NOMO-1 treated with dmso at 0.1 percent for 144 hours (cell line): Measurements from ENCODE around the gene ZNF366.
"Not testable (repeated sequence)": the region's sequence is repeated elsewhere in the genome, so short reads cannot be mapped to it uniquely, and the experiment has no call there.

Experiments
- DNase-seq: peaks from one replicate; lab custom pipeline; 2025; ENCODE audit not compliant: unreplicated experiment; lab: John Stamatoyannopoulos, UW

The ZNF366 gene

GRCh38 chr5:72408603-72409002 is 98.6 kb downstream of the ZNF366 start:
- DNase-seq, result no peak

- no peak for DNase-seq
Observed at GRCh38 chr5:72408127-72408526, 99.1 kb downstream of the ZNF366 start.

GRCh38 chr5:72407541-72407940 is 99.7 kb downstream of the ZNF366 start:
- no peak for DNase-seq

- no peak for DNase-seq
Observed at GRCh38 chr5:72407078-72407477, 100.1 kb downstream of the ZNF366 start.

- not testable (repeated sequence) for DNase-seq
Observed at GRCh38 chr5:72404771-72405170, 102.4 kb downstream of the ZNF366 start.

GRCh38 chr5:72402959-72403628 is 104.1 kb downstream of the ZNF366 start:
- DNase-seq, result no peak

GRCh38 chr5:72402381-72402890 is 104.8 kb downstream of the ZNF366 start:
- DNase-seq, result no peak

- DNase-seq, result no peak
Observed at GRCh38 chr5:72400950-72401349, 106.3 kb downstream of the ZNF366 start.

- no peak for DNase-seq
Observed at GRCh38 chr5:72397836-72398235, 109.4 kb downstream of the ZNF366 start.

- DNase-seq, result no peak
Observed at GRCh38 chr5:72394688-72395087, 112.5 kb downstream of the ZNF366 start.

- no peak for DNase-seq
Observed at GRCh38 chr5:72393052-72393451, 114.2 kb downstream of the ZNF366 start.
